ENCODE measurements around the gene RPL31.

DNA sequence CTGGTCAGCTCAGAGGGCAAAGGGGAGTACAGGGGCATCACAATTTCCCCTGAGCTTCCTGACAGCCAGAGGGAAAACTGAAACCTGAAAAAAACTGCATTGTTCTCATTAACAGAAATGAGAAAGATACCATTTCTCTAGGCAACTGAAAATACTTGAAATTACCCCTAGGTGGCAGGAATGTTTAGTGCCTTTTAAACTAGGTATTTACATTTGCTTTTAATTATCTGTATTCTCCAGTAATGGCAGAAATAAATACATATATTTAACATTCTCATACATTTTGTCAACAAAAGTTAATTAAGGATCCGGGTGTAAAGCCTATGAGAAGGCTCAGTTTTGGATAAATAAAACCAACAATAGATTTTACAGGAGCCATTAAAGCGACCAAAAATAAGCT lies 34.5 kb downstream of the RPL31 start:
- TF ChIP-seq, protein P1, sequence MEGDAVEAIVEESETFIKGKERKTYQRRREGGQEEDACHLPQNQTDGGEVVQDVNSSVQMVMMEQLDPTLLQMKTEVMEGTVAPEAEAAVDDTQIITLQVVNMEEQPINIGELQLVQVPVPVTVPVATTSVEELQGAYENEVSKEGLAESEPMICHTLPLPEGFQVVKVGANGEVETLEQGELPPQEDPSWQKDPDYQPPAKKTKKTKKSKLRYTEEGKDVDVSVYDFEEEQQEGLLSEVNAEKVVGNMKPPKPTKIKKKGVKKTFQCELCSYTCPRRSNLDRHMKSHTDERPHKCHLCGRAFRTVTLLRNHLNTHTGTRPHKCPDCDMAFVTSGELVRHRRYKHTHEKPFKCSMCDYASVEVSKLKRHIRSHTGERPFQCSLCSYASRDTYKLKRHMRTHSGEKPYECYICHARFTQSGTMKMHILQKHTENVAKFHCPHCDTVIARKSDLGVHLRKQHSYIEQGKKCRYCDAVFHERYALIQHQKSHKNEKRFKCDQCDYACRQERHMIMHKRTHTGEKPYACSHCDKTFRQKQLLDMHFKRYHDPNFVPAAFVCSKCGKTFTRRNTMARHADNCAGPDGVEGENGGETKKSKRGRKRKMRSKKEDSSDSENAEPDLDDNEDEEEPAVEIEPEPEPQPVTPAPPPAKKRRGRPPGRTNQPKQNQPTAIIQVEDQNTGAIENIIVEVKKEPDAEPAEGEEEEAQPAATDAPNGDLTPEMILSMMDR (IDR thresholded peaks at IDR 0.05), result peak in 4 of 5 experiments; percentile 23 to 58 (median 44)
- TF ChIP-seq POLR2A (IDR thresholded peaks at IDR 0.05), result no peak
